Measurements from ENCODE around the gene NDRG3.
A peak's percentile ranks its signal among the peaks of the same experiment; 100 is the strongest.

The NDRG3 gene

GRCh38 chr20:36605399-36606157 lies 140.3 kb downstream of the NDRG3 start, which contains the start of gene RAB5IF:
Gene RAB5IF, plus strand, starts transcription at chr20:36605779. Its CDS starts 173 bp downstream, at chr20:36605952.
- Histone ChIP-seq H3K27ac (ENCODE audit: low read length) (no peak within 1 kb of the TSS), H3K4me3 (ENCODE audit: low read length) (peak within 1 kb of the TSS; percentile 71), H3K9ac (ENCODE audit: low read length) (peak within 1 kb of the TSS; percentile 81), H3K36me3 (ENCODE audit: control insufficient read depth, low read depth, low read length) (peaks cover 25% of the 10 kb centered on the region), H3K4me1 (ENCODE audit: control insufficient read depth, low read depth, low read length) (peaks cover 11% of the 10 kb centered on the region), H3K9me3 (ENCODE audit: control insufficient read depth, low read depth, low read length) (no peaks in the 10 kb centered on the region), H3K27me3 (ENCODE audit: control insufficient read depth, insufficient read depth, low read length) (no peaks in the 10 kb centered on the region)

- H3K4me3 ChIP-seq (ENCODE audit: low read length), result no peak overlapping the region
- no peaks in the 10 kb centered on the region for H3K27me3 ChIP-seq (ENCODE audit: control insufficient read depth, insufficient read depth, low read length)
- H3K9me3 ChIP-seq (ENCODE audit: control insufficient read depth, low read depth, low read length), result no peaks in the 10 kb centered on the region
- H3K36me3 ChIP-seq (ENCODE audit: control insufficient read depth, low read depth, low read length), result peaks cover 21% of the 10 kb centered on the region
- peak overlapping the region; percentile 42 for H3K9ac ChIP-seq (ENCODE audit: low read length)
- H3K4me1 ChIP-seq (ENCODE audit: control insufficient read depth, low read depth, low read length), result peaks cover 11% of the 10 kb centered on the region
- no peak overlapping the region for H3K27ac ChIP-seq (ENCODE audit: low read length)
Observed at GRCh38 chr20:36604952-36605398, 140.9 kb downstream of the NDRG3 start.

Measured in iPS-18a (cell line).